Gastrocnemius medialis (tissue), 4 donors: ENCODE measurements around the gene TP63. TPM values are rescaled to one million over a fixed set of nuclear protein-coding genes. Genes with fewer than 3 reads are reported as not detected.

ENCODE experiments used
- ATAC-seq, 2 donors: fragments of 150-250 bp; one replicate each; pipeline ENCODE4 v1.9.1; 2016
- DNase-seq, 2 donors: peaks; one replicate each; pipeline ENCODE4 v3.0.0-alpha.2; 2019
- H3K27ac ChIP-seq, 4 donors: fragments of 200-600 bp; sonication (generic); 1 replicate in 1 of 4; 2 replicates in 3 of 4; pipeline ENCODE4 v1.5.1; 2016 to 2018; ENCODE audit warnings: mild to moderate bottlenecking in 2 of 4, moderate library complexity in 1 of 4
- H3K27me3 ChIP-seq, 3 donors: fragments of 200-600 bp; sonication (generic) in 2 of 3; 1 replicate in 1 of 3; 2 replicates in 2 of 3; pipeline versions ENCODE4 v1.5.1 to v1.6.0; 2016 to 2019; ENCODE audit warnings: mild to moderate bottlenecking in 1 of 3, moderate library complexity in 1 of 3
- H3K36me3 ChIP-seq, 2 donors: fragments of 200-600 bp; sonication (generic) in 1 of 2; one replicate each; pipeline ENCODE4 v1.5.1; 2017 to 2018
- H3K4me1 ChIP-seq, 2 donors: fragments of 200-600 bp; sonication (generic) in 1 of 2; one replicate each; pipeline ENCODE4 v1.5.1; 2016 to 2017; ENCODE audit warnings: mild to moderate bottlenecking in 2 of 2
- H3K4me3 ChIP-seq, 4 donors: fragments of 200-600 bp; sonication (generic) in 3 of 4; 1 replicate in 1 of 4; 2 replicates in 3 of 4; pipeline ENCODE4 v1.5.1; 2016 to 2019; ENCODE audit warnings: mild to moderate bottlenecking in 2 of 4
- H3K9me3 ChIP-seq, 3 donors: fragments of 200-600 bp; sonication (generic) in 2 of 3; 1 replicate in 1 of 3; 2 replicates in 2 of 3; pipeline ENCODE4 v1.5.1; 2016 to 2019
- CTCF ChIP-seq, 5 experiments: fragments of 450-650 bp in 3 of 5; fragments of 200-600 bp in 2 of 5; sonication (generic) in 2 of 5; IDR thresholded peaks in 4 of 5; conservative IDR thresholded peaks in 1 of 5; 1 replicate in 4 of 5; 2 replicates in 1 of 5; pipeline ENCODE4 v1.5.1; 2016 to 2019; ENCODE audit warnings: antibody characterized with exemption in 5 of 5, mild to moderate bottlenecking in 3 of 5, moderate library complexity in 3 of 5
- POLR2A ChIP-seq, 2 donors: fragments of 450-650 bp; IDR thresholded peaks; one replicate each; pipeline ENCODE4 v1.6.1; 2017; ENCODE audit warnings: antibody characterized with exemption in 2 of 2, mild to moderate bottlenecking in 2 of 2, moderate library complexity in 2 of 2
- in situ Hi-C, 4 donors: fragments of 200-750 bp; cut with MboI; loops; one replicate each; pipeline versions ENCODE4 v1.15.0 to v1.8.0; 2017; ENCODE audit warnings: low sequenced_read_pairs in 4 of 4
- intact Hi-C: fragments of 100-400 bp; cut with DNase I; formaldehyde crosslinking; loops from one replicate; pipeline ENCODE4 v1.15.1; 2023; ENCODE audit warnings: low total_unique reads
- total RNA-seq, 4 donors: library from RNA; depleted of rRNA; stranded (reverse); fragments of >200 nt; gene quantifications; one replicate each; pipeline versions ENCODE4 v1.1.0 to v1.2.3, GENCODE V29; 2016

The TP63 gene
- total RNA-seq, 4 donors from 2014 or later, result 5.2 to 38.8 (median 25.8) TPM

- in situ Hi-C loops (no loop called here), intact Hi-C loops (loop anchor here (5.0 kb wide), 1 partner anchor 51 kb away; no protein-coding TSS in a partner anchor)
- Histone ChIP-seq H3K36me3 (no peaks in the 10 kb centered on the region), H3K4me3 (no peak overlapping the region), H3K27ac (peak overlapping the region in 3 of 4 donors; percentile 10 to 45 (median 16)), H3K9me3 (no peaks in the 10 kb centered on the region), H3K4me1 (peaks cover 6 to 13% of the 10 kb centered on the region in 2 donors), H3K27me3 (no peaks in the 10 kb centered on the region)
- no peak for DNase-seq
- TF ChIP-seq POLR2A (IDR thresholded peaks at IDR 0.05), result no peak
- peak; percentile 39 to 55 for ATAC-seq
Measured at GRCh38 chr3:189720736-189721417, 89.7 kb downstream of the TP63 start.

- no peaks in the 10 kb centered on the region for H3K36me3 ChIP-seq
- no peaks in the 10 kb centered on the region for H3K9me3 ChIP-seq
- intact Hi-C loops, result loop anchor here (5.0 kb wide), 1 partner anchor 50 kb away; no protein-coding TSS in a partner anchor
- no peak for TF ChIP-seq POLR2A (IDR thresholded peaks at IDR 0.05)
- no peak for TF ChIP-seq CTCF (IDR thresholded peaks at IDR 0.05 in 4 of 5, conservative IDR thresholded peaks at IDR 0.05 in 1 of 5)
- H3K27me3 ChIP-seq, result no peaks in the 10 kb centered on the region
- no peak overlapping the region for H3K4me3 ChIP-seq
- in situ Hi-C loops, result no loop called here
- peak in 1 of 2 donors; percentile 43 for ATAC-seq
- DNase-seq, result no peak
- peak overlapping the region in 1 of 4 donors; percentile 5 for H3K27ac ChIP-seq
- H3K4me1 ChIP-seq, result peaks cover 6 to 13% of the 10 kb centered on the region in 2 donors
Measured at GRCh38 chr3:189721873-189722665, 90.9 kb downstream of the TP63 start.

GRCh38 chr3:189724356-189724755 is 93.2 kb downstream of the TP63 start:
- peaks cover 10 to 33% of the 10 kb centered on the region in 2 donors for H3K4me1 ChIP-seq
- intact Hi-C loops, result loop anchor here (5.0 kb wide), 1 partner anchor 48 kb away; no protein-coding TSS in a partner anchor
- DNase-seq (no peak), ATAC-seq (no peak)
- no peaks in the 10 kb centered on the region for H3K9me3 ChIP-seq
- H3K36me3 ChIP-seq, result no peaks in the 10 kb centered on the region
- in situ Hi-C loops, result no loop called here
- no peak overlapping the region for H3K27ac ChIP-seq
- no peaks in the 10 kb centered on the region for H3K27me3 ChIP-seq
- no peak for TF ChIP-seq POLR2A (IDR thresholded peaks at IDR 0.05)
- TF ChIP-seq CTCF (IDR thresholded peaks at IDR 0.05 in 4 of 5, conservative IDR thresholded peaks at IDR 0.05 in 1 of 5), result no peak
- no peak overlapping the region for H3K4me3 ChIP-seq

GRCh38 chr3:189726277-189726676 is 95.1 kb downstream of the TP63 start:
- Histone ChIP-seq H3K27ac (no peak overlapping the region), H3K4me3 (no peak overlapping the region), H3K4me1 (peaks cover 20 to 40% of the 10 kb centered on the region in 2 donors), H3K36me3 (no peaks in the 10 kb centered on the region), H3K27me3 (no peaks in the 10 kb centered on the region), H3K9me3 (no peaks in the 10 kb centered on the region)
- intact Hi-C loops (no loop called here), in situ Hi-C loops (no loop called here)
- TF ChIP-seq CTCF (IDR thresholded peaks at IDR 0.05 in 4 of 5, conservative IDR thresholded peaks at IDR 0.05 in 1 of 5), result no peak
- no peak for TF ChIP-seq POLR2A (IDR thresholded peaks at IDR 0.05)
- ATAC-seq (no peak), DNase-seq (no peak)

GRCh38 chr3:189727158-189727557 is 96.0 kb downstream of the TP63 start:
- ATAC-seq, result no peak
- in situ Hi-C loops, result no loop called here

More at GRCh38 chr3:189727158-189727557, 96.0 kb downstream of the TP63 start:
- Histone ChIP-seq H3K4me3 (no peak overlapping the region), H3K4me1 (peaks cover 17 to 32% of the 10 kb centered on the region in 2 donors), H3K27me3 (no peaks in the 10 kb centered on the region), H3K36me3 (no peaks in the 10 kb centered on the region), H3K9me3 (no peaks in the 10 kb centered on the region), H3K27ac (no peak overlapping the region)
- no peak for DNase-seq
- TF ChIP-seq POLR2A (IDR thresholded peaks at IDR 0.05), result no peak
- intact Hi-C loops, result no loop called here
